AML-193 (cell line): Measurements from ENCODE around the gene PRDX3.

Experiments used
- DNase-seq, 2 experiments: peaks; one replicate each; lab custom pipeline; 2025; lab: John Stamatoyannopoulos, UW

PRDX3 gene

DNA sequence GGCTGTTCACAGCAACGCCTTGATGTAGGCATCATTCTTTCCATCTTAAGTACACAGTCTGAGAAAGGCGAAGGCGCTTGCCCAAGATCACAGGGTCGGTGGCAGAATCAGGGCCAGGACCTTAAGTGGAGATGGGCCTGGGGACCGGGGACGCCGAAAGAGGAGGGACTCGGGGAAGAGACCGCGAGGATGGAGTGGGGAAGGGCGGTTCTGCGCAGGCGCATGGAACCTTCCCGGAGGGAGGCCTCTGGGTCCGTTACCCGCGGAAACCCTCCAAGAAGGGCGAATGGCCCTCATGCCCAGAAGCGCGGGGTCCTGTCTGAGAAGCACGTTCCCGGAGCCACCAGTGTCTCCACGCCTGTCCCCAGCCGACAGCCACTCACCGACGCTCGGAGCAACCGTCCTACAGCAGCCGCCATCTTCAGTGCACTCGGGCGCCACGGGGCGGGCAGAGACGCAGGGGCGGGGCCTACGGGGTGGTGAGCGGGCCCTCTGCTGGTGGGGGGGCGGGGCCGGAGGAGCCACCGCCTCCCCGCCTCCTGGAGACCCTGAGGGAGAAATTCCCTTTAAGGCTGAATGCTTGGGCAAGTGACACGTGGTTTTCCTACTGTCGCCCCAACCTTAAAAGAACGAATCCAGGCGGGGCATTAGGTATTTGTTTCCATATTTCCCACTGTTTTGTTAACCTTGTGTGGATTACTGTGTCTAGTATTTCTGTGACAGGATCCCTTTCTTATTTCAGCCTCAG, at the start of gene PRDX3:
TSS of gene PRDX3 (minus strand) at position 441 of the 748 bp plus-strand sequence. CDS start at position 419, 22 bp downstream.
- peak; percentile 75 to 79 for DNase-seq

DNA sequence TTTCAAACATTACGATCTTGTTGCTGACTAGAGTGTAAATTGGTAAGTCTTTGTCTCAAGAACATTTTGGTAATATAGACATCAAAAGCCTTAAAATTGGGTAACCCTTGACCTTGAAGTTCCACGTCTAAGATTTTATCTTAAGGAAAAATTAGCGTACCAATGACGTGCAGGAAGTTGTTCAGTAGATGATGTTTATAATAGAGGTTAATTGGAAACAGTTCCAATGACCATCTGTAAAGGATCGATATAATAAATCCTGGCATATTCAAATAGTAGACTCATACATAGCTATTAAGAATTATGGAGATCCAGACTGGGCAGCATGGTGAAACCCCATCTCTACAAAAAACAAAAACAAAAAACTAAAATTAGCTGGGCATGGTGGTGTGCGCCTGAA, 49.2 kb upstream of the PRDX3 start:
- no peak for DNase-seq

DNA sequence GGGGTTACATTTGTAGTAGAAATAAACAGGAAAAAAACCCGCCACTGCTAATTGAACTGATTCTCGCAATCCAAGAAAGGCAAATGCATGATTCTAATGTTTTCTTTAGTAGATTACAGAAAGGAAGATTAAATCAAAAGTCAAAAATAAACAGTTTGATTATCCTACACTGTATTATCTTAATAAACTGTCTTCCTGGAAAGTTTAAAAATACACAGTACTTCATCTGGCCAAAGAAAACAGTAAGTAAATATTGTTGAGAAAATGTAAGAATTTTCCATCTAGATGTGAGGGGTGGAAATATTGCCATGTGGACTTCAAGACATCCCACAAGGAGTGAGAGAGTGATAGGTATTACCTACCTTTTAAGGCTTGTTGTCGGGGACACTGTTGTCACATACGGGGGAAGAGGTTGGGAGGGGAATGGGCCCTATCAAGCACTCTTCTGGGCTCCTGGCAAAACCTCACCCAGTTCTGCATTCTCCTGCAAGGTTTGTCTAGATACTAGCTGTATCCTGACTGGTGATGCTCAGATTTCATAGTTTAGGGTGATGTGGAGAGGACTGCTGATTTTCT, 46.6 kb upstream of the PRDX3 start:
- no peak for DNase-seq

DNA sequence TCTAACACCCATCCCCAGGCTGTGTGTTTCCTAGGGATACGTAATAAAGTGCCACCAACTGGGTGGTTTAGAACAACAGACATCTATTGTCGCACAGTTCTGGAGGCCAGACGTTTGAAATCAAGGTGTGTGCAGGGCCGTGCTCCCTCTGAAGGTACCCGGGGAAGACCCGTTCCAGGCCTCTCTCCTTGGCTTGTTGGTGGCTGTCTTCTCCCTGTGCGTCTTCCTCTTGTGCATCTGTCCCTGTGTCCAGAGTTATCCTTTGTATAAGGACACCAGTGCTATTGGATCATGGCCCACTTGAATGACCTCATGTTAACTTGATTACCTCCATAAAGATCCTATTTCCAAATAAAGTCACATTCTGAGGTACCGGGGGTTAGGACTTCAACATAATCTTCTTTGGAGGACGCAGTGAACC, 44.4 kb upstream of the PRDX3 start:
- DNase-seq = no peak

DNA sequence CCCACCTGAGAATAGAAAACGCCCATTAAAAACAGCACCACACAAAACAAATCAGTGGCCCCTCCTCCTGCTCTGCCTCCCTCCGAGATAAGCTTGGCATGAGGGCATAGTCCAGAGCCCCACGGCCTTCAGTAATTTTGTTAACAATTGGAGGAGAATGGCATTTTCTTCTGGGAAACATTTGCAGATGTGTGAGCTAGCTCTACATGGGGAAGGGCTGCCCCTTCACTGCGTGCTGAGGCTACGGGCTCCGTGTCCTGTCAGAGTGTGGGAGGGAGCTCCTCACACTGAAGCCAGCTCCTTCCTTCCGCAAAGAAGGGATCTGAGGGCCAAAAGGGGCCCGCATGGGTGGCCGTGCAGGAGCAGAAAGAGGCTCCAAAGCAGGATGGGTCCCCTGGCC, 43.9 kb upstream of the PRDX3 start:
- DNase-seq = no peak

DNA sequence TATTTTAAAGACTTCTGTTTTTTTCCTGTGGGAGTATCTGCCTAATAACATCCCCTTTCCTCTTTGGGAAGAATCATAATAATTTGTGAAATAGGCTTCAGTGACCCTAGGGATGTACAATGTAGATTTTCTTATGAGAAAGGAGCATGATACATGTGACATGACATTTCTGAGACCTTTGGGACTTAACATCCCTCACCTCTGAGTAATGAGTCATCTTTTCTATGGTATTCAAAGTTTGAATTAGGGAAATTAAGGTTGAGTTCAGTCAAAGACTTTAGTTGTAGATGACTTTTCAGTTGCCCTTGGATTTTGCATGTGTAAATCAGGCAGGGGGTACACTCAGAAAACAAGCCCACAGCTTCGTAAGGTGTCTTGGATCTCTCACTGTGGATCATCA, 43.1 kb upstream of the PRDX3 start:
- DNase-seq = no peak

DNA sequence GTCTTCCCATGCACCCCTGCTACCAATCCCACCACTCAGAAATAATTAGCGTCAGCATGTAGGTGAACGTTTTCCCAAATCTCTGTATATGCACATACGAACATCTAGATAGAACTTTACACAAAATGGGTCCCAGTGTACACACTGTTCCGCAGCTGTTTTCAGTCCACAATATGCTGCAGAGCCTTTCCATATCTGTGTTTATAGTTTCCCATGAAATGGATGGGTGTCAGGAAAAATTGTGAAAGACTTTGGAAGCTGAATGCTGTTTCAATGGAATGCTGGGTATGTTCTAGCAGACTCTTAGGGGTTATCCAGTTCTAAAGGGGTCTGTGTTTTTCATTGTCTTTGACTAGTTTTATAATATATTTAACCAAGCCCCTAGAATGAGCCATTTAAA, 42.6 kb upstream of the PRDX3 start:
- no peak for DNase-seq

DNA sequence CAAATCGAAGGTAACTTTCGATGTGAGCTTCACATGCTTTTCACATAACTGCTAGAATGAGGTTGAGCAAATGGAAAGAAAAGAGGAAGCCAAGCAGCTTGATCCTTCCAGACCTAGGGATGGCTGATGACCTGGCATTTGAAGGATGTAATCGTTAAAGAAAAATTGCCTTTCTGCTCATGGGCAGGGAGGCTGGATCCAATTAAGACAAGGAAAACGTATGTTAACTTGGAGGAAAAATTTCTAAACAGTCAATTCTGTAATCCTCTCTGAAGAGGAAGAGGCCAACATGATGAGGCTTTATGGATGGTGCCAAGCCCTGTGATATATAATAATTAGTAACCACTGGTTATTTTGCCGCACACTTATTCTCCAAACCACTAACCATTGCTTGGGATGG, 41.3 kb upstream of the PRDX3 start:
- DNase-seq = no peak

DNA sequence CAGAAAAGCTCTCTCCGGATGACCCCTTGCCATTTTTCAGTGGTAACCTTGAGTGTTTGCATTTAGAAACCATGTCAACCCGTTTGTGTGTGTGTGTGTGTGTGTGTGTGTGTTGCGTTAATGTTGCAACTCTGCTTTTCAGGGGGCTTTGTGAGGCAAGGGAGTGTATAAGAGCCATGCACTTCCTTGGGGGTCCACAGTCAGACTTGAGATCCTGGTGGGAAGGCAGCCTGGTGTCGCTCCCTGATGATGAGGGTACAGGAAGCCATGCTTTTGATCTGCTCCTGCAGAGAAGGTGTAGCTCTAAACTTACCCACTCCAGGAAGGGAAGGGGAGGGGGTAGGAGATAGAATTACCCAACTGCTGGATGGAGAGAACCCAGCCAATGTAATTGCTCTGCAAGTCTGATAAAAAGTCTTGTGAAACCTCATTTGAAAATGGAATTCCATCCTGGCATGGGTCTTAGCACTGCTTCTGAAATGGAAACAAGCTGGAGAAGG, 39.4 kb upstream of the PRDX3 start:
- no peak for DNase-seq

DNA sequence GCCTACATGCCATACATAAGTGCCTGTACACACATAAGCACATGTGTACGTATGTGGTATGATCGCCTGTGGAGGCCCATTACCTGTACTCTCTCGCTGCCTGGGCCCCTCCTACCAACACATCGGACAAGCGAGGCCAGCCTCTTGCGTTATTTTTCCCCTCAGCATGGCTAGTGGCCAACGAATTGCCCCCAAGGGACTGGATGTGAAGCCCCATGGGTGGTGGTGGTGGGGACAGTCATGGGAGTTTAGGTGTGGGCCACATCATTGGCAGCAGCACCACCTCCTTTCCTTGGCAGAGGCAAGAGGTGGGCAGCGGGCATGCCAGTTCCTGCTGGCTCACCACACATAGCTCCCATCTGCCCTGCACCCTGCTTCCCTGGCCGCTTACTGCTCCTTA, 38.8 kb upstream of the PRDX3 start:
- DNase-seq = no peak

DNA sequence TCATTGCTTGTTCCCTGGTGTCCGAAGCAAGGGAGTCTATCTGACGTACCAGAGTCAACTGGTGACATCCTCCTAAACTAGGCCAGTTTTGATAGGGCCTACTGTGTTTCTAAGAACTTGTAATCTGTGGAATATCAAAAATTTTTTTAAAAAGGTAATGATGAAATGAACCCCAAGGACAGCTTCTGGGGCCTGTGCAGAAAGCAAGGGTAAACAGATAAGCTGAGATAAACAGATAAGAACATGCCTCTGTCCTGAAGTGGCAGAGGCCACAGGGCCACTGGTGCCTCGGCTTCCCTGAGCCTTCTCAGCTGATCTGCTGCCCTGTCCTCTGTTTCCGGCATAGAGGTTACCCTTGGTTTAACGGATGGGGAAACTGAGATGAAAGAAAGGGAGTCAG, 37.5 kb upstream of the PRDX3 start:
- no peak for DNase-seq

DNA sequence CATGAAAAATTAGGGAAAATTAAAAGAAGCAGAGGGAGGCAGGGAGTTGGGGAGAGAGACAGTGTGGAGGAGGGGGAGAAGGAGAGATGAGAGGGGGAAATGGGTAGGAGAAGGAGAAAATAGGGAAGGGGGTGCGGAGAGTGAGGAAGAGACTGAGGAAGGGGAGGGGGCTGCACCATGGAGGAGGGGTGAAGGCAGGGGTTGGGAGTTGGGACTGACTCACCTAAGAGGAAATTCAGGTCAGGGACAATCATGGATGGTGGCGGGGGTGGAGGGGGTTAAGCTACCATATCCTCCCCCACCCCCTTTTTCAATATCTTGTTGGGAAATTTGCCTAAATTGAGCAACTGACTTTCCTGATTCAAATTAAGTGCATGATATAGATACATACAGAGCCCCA, 36.8 kb upstream of the PRDX3 start:
- DNase-seq = no peak

DNA sequence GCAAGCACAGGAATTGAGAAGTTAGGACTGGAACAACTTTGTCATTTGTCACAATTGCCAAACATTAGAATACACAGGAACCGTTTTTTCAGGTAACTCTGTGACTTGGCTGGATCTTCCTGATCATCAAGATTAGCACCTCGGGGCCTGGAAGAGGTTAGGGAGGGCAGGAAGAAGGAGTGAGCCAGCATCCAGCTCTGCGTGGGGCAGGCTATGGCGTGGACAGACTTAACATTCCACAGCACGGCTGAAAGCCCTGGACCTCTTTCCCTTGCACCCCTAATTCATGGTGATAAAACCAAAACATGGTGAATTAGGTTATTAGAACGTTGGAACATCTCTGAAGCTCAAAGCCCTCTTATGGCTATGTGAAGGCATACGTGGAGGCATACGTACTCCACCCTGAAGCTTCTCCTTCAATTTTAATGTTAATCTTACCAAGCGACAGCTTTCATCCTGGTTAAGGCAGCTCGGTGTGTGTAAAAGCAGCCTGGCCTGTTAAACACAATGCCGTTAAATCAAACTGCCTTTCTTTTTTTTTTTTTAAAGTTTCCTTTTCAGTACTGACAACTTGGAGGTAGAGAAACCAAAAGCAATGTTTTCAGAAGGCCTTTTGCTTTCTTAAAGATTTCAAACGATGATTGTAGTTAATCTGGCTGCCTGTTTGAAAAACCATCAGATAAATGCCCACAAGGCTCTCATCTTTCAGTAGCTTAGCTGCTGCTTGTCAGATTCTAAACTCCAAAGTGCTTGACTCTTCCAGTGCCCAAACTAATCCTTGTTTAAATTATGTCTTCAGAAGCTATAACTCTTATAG, 33.2 kb upstream of the PRDX3 start:
- no peak for DNase-seq

DNA sequence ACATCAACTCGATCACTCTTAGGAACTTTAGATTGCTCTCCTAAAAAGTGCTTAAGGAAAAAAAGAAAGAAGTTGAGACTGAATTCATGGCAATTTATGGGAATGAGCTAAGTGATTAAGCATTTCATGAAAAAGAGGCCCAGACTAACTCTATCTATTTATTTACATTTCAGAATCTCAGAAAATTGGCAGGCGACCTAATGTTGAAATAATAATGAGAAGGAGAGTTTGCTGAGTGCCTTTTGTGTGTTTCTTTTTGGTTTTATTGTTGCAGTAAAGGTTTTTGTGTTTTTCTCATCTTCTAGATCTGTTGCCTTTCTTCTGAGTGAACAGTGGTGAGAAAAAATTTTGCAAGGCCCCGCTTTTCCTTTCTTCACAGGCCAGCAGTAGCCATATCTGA, 32.6 kb upstream of the PRDX3 start:
- no peak for DNase-seq

DNA sequence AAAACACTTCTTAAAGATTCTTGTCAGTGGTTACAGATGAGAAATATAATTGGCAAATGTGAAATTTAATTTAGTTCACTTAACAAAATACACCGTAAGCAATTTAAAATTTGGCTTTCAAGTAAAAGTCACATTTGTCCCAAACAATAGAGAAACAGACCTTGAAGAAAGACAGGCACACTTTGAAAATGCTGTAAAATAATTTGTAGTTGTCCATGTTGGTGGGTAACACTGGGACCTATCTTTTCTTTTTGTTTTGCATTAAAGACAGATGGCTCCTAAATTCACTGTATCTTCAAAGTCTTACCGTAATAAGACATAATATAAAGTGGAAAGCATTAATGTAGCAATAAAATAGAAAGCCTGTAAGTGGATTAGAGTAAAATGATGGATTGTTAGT, 32.0 kb upstream of the PRDX3 start:
- no peak for DNase-seq

DNA sequence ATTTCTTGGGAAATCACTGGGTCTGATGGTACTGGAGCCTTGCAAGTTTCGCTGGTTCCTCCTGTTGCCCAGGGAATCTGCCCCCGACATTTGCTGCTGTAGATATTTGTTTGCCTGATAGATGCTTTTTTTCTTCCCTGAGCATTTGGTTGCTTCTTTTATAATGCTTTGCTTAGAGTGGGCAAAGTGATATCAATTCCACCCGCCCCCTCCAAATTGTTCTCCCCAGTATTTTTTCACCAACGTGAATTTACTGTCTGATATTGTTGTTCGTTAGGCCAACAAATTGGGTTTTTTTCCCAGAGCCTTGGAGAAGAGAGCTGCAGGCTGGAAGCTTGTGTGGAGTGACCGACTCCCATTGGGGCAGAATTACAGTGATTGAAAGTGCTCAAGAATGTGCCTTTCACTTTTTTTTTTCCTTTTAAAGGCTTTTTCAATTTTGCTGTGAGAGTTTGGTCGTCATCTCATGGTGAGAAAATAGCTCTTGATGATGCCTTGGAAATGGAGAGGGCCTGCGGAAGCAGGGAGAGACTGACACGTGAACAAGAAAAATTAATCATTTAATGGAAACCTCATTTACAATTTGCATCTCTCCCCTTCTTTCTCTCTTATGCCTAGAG, 31.2 kb upstream of the PRDX3 start:
- no peak for DNase-seq

DNA sequence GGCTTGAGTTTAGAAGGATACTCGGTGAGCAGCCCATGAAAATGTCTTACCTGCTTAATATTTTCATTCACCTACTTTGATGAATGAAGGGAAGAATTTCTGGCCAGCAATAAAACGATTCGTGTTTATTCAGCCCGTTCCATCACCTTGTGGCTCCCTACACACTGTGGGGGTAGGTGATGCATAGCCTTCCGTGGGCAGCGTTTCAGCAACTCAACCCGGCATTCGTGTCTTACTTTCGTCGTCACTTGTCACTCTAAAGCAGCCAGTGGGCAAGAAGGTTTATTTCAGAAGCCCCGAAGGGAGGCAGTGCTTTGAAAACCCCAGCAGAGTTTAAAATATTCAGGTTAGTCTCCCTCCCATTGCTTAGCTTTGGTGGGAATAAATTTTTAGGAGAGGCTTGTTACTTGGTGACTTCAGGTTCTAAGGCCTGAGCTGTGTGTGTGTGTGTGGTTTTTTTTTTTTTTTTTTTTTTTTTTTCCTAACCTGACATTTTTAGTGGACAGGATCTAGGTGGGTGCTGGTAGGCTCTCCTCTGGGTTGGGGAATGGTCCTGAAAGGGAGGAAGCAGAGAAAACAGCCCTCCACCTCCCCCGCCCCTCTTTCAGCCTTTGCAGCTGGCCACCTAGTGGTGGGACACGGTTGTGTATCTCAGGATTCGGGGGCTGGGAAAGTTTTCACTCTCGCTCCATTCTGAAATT, 30.6 kb upstream of the PRDX3 start:
- DNase-seq = peak; percentile 24 to 30

DNA sequence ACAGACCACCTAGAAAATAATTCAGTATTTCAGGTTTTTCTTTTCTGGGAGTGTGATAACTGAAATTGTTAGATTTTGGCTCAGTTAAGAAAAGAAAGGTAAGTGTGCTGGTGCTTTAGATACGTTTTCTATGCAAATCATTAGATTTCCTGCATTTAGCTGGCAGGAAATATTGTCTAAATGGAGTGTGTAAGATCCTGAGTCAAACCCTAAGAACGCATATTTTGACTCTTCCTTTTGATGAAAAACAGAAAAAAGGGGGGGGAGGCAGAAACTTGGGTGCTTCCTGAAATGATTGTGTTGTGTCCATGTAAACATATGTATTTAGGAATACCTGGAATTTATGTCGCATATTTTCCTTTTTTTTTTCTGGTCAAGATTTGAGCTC, 29.9 kb upstream of the PRDX3 start:
- no peak for DNase-seq

DNA sequence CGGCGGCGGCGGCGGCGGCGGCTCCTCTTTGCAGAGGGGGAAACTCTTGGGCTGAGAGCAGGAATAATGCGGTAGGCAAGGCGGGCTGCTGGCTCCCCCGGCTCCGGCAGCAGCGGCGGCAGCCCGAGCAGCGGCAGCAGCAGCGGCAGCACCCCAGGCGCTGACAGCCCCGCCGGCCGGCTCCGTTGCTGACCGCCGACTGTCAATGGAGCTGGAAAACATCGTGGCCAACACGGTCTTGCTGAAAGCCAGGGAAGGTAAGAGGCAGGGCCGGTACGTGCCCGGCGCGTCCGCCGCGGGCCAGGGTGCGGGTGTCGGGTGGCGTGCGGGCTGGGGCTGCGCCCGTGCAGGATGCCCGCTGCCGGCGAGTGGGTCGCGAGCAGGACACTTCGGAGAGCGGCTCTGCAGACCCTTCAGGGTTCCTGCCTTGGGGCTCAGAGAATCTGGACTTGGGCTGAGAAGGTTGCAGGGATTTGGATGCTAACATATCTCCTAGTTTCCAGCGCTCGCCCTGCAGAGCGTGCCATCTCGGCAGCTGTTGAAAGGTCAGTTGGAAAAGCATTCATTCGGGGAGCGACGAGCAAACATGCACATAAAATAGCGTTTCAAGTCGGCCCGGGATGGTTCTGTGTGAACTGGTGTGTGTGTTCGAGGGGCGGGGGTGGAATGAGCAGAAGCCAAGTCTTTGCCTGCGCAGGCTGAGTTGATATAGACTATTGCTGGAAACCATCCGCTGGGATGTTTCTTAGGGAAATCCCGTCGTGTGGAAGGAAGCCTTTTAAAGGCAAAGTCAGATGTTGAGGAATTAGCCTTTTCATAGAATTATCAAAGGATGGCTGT, 29.3 kb upstream of the PRDX3 start:
- no peak for DNase-seq

DNA sequence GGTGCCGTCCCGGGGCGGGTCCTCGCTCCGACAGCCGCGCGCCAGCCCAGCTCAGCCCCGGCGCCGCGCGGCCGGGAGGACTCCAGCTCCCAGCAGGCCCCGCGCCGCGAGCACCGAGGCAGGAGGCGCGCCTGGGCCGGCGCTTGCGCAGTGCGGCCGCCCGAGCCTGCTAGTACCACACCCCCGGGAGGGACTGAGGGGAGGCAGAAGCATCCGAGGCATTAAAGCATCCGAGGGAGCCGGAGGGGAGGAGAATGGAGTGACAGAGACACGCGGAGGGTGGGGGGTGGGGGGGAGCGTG, 28.7 kb upstream of the PRDX3 start, which contains the start of gene GRK5:
TSS of gene GRK5 (plus strand) at position 206 of the 301 bp plus-strand sequence. CDS start 347 bp downstream, outside the sequence.
- peak; percentile 76 for DNase-seq
